Body of pancreas (tissue), 4 donors: ENCODE results near the gene SLC25A43. TPM values are rescaled to one million over a fixed set of nuclear protein-coding genes. Genes with fewer than 3 reads are reported as not detected.
A peak's percentile ranks its signal among the peaks of the same experiment; 100 is the strongest.
"Not testable (repeated sequence)": the region's sequence is repeated elsewhere in the genome, so short reads cannot be mapped to it uniquely, and the experiment has no call there.

Experiments
- ATAC-seq: fragments of 150-250 bp; one replicate; pipeline ENCODE4 v1.9.1; 2016
- DNase-seq, 4 donors: peaks; one replicate each; pipeline ENCODE4 v3.0.0-alpha.2; 2019
- H3K27ac ChIP-seq, 4 donors: fragments of 200-600 bp; sonication (generic); 1 replicate in 3 of 4; 2 replicates in 1 of 4; pipeline versions ENCODE4 v1.5.1 to v1.6.1; 2016 to 2019; ENCODE audit warnings: mild to moderate bottlenecking in 1 of 4, mixed read lengths in 1 of 4, moderate library complexity in 1 of 4
- H3K27me3 ChIP-seq, 2 donors: fragments of 200-600 bp; sonication (generic); one replicate each; pipeline ENCODE4 v1.6.0; 2016; ENCODE audit warnings: mild to moderate bottlenecking in 1 of 2
- H3K36me3 ChIP-seq, 2 donors: fragments of 200-600 bp; sonication (generic); replicated peaks in 1 of 2; 2 replicates each; pipeline ENCODE4 v1.5.1; 2016; ENCODE audit warnings: low read depth in 2 of 2; ENCODE audit not compliant: insufficient read depth in 1 of 2
- H3K4me1 ChIP-seq: fragments of 200-600 bp; sonication (generic); one replicate; pipeline ENCODE4 v1.6.0; 2016
- H3K4me3 ChIP-seq, 2 donors: fragments of 200-600 bp; sonication (generic); 1 replicate in 1 of 2; 2 replicates in 1 of 2; pipeline ENCODE4 v1.5.1; 2016 to 2019
- H3K9me3 ChIP-seq, 3 donors: fragments of 200-600 bp; sonication (generic); 1 replicate in 2 of 3; 2 replicates in 1 of 3; pipeline ENCODE4 v1.5.1; 2016
- POLR2A ChIP-seq, 3 donors: fragments of 450-650 bp; IDR thresholded peaks; one replicate each; pipeline ENCODE4 v1.6.1; 2016; ENCODE audit warnings: antibody characterized with exemption in 3 of 3, mild to moderate bottlenecking in 2 of 3
- WGBS, 2 donors: methylation state at CpG; one replicate each; pipeline ENCODE4 v1.1.5; 2017; 5-methylcytosine and 5-hydroxymethylcytosine counted together
- intact Hi-C: fragments of 100-400 bp; cut with DNase I; formaldehyde crosslinking; loops from one replicate; pipeline ENCODE4 v1.15.1; 2023
- total RNA-seq, 2 donors: library from RNA; depleted of rRNA; stranded (reverse); fragments of >200 nt; gene quantifications; one replicate each; pipeline ENCODE4 v1.1.0, GENCODE V29; 2016
- TF ChIP-seq, protein P1 (sequence below), 7 experiments: fragments of 450-650 bp in 4 of 7; fragments of 200-600 bp in 3 of 7; sonication (generic) in 3 of 7; IDR thresholded peaks; one replicate each; pipeline ENCODE4 v1.5.1; 2016 to 2019; ENCODE audit warnings: antibody characterized with exemption in 7 of 7

The SLC25A43 gene
- total RNA-seq, 2 donors from 2014 or later = 10.6 to 13.8 TPM

- ATAC-seq (no peak), DNase-seq (no peak)
- Histone ChIP-seq H3K4me3 (no peak overlapping the region), H3K4me1 (no peaks in the 10 kb centered on the region), H3K27me3 (no peaks in the 10 kb centered on the region), H3K9me3 (no peaks in the 10 kb centered on the region), H3K36me3 (no peaks in the 10 kb centered on the region), H3K27ac (no peak overlapping the region)
- 82 to 88% methylated on average over 5 to 6 of the region's 6 CpGs for WGBS, 2 donors
- TF ChIP-seq, protein P1, sequence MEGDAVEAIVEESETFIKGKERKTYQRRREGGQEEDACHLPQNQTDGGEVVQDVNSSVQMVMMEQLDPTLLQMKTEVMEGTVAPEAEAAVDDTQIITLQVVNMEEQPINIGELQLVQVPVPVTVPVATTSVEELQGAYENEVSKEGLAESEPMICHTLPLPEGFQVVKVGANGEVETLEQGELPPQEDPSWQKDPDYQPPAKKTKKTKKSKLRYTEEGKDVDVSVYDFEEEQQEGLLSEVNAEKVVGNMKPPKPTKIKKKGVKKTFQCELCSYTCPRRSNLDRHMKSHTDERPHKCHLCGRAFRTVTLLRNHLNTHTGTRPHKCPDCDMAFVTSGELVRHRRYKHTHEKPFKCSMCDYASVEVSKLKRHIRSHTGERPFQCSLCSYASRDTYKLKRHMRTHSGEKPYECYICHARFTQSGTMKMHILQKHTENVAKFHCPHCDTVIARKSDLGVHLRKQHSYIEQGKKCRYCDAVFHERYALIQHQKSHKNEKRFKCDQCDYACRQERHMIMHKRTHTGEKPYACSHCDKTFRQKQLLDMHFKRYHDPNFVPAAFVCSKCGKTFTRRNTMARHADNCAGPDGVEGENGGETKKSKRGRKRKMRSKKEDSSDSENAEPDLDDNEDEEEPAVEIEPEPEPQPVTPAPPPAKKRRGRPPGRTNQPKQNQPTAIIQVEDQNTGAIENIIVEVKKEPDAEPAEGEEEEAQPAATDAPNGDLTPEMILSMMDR (IDR thresholded peaks at IDR 0.05) = no peak
- TF ChIP-seq POLR2A (IDR thresholded peaks at IDR 0.05) = no peak
- intact Hi-C loops = no loop called here
These were observed 25.9 kb downstream of the SLC25A43 start for GRCh38 chrX:119424999-119425398.

DNA sequence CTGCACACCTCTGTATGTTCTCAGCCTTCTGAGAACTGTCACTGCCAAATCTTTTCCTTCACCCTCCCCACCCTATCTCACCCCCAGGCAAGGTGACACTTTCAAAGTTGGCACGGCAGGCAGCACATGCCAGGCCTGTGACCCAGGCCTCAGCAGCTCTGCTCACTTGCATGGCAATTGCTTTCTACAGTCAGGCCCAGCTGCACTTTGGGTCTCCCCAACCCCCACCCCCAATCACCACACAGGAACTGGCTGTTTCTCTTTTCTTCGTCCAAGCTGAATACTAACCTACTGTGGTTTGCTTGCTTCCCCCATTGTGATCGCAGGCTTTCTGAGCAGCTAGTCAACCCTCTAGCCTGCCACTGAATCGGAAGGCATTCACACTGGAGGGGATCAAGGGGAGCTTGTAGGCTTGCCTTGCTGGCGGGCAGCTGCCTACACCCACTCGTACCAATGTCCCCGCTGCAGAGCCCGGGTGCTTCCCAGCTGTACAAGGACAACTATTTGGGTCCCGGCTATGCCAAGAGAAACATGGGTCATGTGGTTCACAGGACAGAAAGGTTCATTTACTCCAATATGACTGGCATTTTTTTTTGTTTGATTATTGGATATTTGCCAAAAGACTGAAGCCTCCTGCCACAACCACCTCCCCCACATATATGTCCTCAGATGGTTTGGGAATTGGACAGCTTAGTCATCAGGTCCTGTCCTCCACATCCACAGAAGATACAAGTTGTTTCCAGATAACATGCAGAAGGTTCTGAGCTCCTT, 28.1 kb downstream of the SLC25A43 start:
- Histone ChIP-seq H3K27me3 (no peaks in the 10 kb centered on the region), H3K27ac (peak overlapping the region in 1 of 4 donors; percentile 18), H3K36me3 (no peaks in the 10 kb centered on the region), H3K4me1 (no peaks in the 10 kb centered on the region), H3K4me3 (no peak overlapping the region), H3K9me3 (no peaks in the 10 kb centered on the region)
- WGBS, 2 donors = 37% methylated on average over 9 of the region's 9 CpGs; no CpG with 5 or more reads in 1 of the 2 donors
- DNase-seq = peak in 2 of 4 donors; percentile 15 to 19
- peak; percentile 9 for ATAC-seq
- intact Hi-C loops = no loop called here
- TF ChIP-seq, protein P1 (IDR thresholded peaks at IDR 0.05) = no peak
- TF ChIP-seq POLR2A (IDR thresholded peaks at IDR 0.05) = no peak

DNA sequence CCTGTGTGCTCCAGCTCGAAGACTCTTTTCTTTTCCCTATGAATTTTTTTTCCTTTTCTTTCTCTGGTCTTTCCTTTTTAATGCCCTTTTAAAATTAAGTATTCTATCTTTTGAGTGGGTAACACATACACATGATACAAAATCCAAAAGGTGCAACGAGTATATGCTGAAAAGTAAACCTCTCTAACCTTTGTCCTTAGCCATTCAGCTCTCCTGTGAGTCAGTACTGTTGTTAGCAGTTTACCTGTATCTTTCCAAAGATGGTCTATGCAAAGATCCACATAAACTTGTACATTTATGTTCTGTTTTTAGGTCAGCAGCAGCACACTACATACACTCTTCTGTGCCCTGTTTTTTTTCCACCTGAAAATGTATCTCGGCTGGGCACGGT, 28.7 kb downstream of the SLC25A43 start:
- TF ChIP-seq POLR2A (IDR thresholded peaks at IDR 0.05) = no peak
- TF ChIP-seq, protein P1 (IDR thresholded peaks at IDR 0.05) = no peak
- Histone ChIP-seq H3K27me3 (no peaks in the 10 kb centered on the region), H3K9me3 (no peaks in the 10 kb centered on the region), H3K4me3 (no peak overlapping the region), H3K4me1 (no peaks in the 10 kb centered on the region), H3K27ac (no peak overlapping the region), H3K36me3 (no peaks in the 10 kb centered on the region)
- no peak for ATAC-seq
- intact Hi-C loops = no loop called here
- 80 to 87% methylated on average over 4 of the region's 4 CpGs for WGBS, 2 donors
- DNase-seq = no peak

GRCh38 chrX:119429471-119429870, 30.3 kb downstream of the SLC25A43 start:
- H3K36me3 ChIP-seq = no peaks in the 10 kb centered on the region
- 60 to 80% methylated on average over 3 to 4 of the region's 4 CpGs for WGBS, 2 donors
- no peak overlapping the region for H3K27ac ChIP-seq
- H3K4me1 ChIP-seq = no peaks in the 10 kb centered on the region
- ATAC-seq (no peak), DNase-seq (no peak)
- intact Hi-C loops = no loop called here
- H3K4me3 ChIP-seq = no peak overlapping the region
- no peak for TF ChIP-seq POLR2A (IDR thresholded peaks at IDR 0.05)
- TF ChIP-seq, protein P1 (IDR thresholded peaks at IDR 0.05) = no peak
- H3K9me3 ChIP-seq = no peaks in the 10 kb centered on the region
- no peaks in the 10 kb centered on the region for H3K27me3 ChIP-seq

GRCh38 chrX:119441295-119441694, 42.2 kb downstream of the SLC25A43 start:
- 89 to 98% methylated on average over 7 of the region's 17 CpGs for WGBS, 2 donors
- H3K27ac ChIP-seq, intact Hi-C loops, ATAC-seq, H3K27me3 ChIP-seq, DNase-seq, H3K9me3 ChIP-seq, H3K4me3 ChIP-seq, H3K4me1 ChIP-seq, H3K36me3 ChIP-seq: not testable (repeated sequence)
